Left lung (tissue), 10 donors: ENCODE results near the gene GPR42. TPM values are rescaled to one million over a fixed set of nuclear protein-coding genes. Genes with fewer than 3 reads are reported as not detected.
A peak's percentile ranks its signal among the peaks of the same experiment; 100 is the strongest.

ENCODE experiments used
- ATAC-seq: fragments of 200-7000 bp; cut with Tn5 transposase; one replicate; pipeline ENCODE4 v1.9.1; 2020; ENCODE audit warnings: moderate library complexity
- DNase-seq, 4 donors: peaks; one replicate each; pipeline ENCODE4 v3.0.0-alpha.2; 2013 to 2020
- H3K27ac ChIP-seq, 2 donors: fragments of 200-600 bp; sonication (generic) in 1 of 2; one replicate each; pipeline versions ENCODE4 v1.5.0 to v1.8.0; 2020 to 2021
- H3K27me3 ChIP-seq, 2 donors: fragments of 200-600 bp; sonication (generic) in 1 of 2; one replicate each; pipeline versions ENCODE4 v1.5.0 to v1.8.0; 2020 to 2021
- H3K36me3 ChIP-seq, 2 donors: fragments of 200-600 bp; sonication (generic) in 1 of 2; one replicate each; pipeline versions ENCODE4 v1.5.0 to v1.8.0; 2020 to 2021
- H3K4me1 ChIP-seq, 2 donors: fragments of 200-600 bp; one replicate each; pipeline ENCODE4 v1.8.0; 2021
- H3K4me3 ChIP-seq, 2 donors: fragments of 200-600 bp; sonication (generic) in 1 of 2; one replicate each; pipeline versions ENCODE4 v1.5.0 to v1.8.0; 2020 to 2021; ENCODE audit warnings: mild to moderate bottlenecking in 1 of 2
- H3K9me3 ChIP-seq, 2 donors: fragments of 200-600 bp; sonication (generic) in 1 of 2; one replicate each; pipeline versions ENCODE4 v1.5.0 to v1.8.0; 2020 to 2021
- intact Hi-C, 2 donors: fragments of 100-400 bp; cut with DNase I; formaldehyde crosslinking; loops; one replicate each; pipeline versions ENCODE4 v1.11.2 to v1.14.2; 2022
- polyA plus RNA-seq, 6 donors: library from polyadenylated mRNA; unstranded; fragments of 120-200 nt; gene quantifications; one replicate each; pipeline ENCODE4 v1.2.1, GENCODE V29; 2013; ENCODE audit not compliant: insufficient read length in 6 of 6
- total RNA-seq, 2 donors: library from RNA; stranded (reverse); fragmentation: NEBNext Ultra II Directional; extraction: Animal tissue kit (Norgen Biotek cat#: 25700); gene quantifications; one replicate each; pipeline ENCODE4 v1.2.1, GENCODE V29; 2021
- TF ChIP-seq, protein P1 (sequence below), 2 donors: fragments of 200-600 bp; sonication (generic) in 1 of 2; IDR thresholded peaks; one replicate each; pipeline versions ENCODE4 v1.5.0 to v1.8.0; 2021; ENCODE audit warnings: antibody characterized with exemption in 2 of 2
- donor health status: DM: no; HTN: yes; CAD: no.
- donor health status: DM: no; HTN: no; CAD: no.

GPR42 gene
- total and polyA plus RNA-seq, 8 donors: 0.11 to 0.24 (median 0.14) TPM; not detected in 5

DNA sequence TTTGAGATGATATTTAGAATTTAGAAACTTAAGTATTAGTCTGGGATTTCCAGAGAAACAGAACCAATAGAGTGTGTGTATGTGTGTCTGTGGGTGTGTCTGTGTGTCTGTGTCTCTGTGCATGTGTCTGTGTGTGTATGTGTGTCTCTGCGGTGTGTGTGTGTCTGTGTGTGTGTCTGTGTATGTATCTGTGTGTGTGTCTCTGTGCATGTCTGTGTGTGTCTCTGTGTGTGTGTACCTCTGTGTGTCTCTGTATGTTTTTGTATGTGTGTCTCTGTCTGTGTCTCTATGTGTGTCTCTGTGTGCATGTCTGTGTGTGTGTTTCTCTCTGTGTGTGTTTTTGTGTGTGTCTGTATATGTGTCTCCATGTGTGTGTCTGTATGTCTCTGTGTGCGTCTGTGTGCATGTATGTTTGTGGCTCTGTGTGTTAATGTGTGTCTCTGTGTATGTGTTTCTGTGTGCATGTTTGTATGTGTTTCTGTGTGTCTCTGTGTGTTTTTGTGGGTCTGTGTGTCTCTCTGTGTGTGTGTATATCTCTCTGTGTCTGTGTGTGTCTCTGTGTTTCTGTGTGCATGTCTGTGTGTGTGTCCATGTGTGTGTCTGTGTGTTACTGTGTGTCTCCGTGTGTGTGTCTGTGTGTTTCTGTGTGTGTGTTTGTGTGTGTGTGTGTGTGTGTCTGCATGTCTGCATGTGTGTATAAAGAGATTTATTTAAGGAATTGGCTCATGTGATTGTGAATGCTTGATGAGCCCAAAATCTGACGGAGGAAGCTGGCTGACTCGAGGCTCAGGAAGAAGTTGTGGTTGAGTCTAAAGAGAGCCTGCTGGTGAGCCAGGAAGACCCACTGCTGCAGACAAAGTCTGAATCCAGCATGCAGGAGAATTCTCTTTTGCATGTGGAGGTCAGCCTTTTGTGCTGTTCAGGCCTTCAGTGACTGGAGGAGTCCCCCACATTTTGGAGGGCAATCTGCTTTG is 22.2 kb downstream of the GPR42 start:
- H3K4me1 ChIP-seq: peaks cover 0 to 4% of the 10 kb centered on the region in 2 donors
- intact Hi-C loops: no loop called here
- H3K4me3 ChIP-seq: no peak overlapping the region
- DNase-seq: no peak
- H3K9me3 ChIP-seq: no peaks in the 10 kb centered on the region
- no peak for ATAC-seq
- TF ChIP-seq, protein P1, sequence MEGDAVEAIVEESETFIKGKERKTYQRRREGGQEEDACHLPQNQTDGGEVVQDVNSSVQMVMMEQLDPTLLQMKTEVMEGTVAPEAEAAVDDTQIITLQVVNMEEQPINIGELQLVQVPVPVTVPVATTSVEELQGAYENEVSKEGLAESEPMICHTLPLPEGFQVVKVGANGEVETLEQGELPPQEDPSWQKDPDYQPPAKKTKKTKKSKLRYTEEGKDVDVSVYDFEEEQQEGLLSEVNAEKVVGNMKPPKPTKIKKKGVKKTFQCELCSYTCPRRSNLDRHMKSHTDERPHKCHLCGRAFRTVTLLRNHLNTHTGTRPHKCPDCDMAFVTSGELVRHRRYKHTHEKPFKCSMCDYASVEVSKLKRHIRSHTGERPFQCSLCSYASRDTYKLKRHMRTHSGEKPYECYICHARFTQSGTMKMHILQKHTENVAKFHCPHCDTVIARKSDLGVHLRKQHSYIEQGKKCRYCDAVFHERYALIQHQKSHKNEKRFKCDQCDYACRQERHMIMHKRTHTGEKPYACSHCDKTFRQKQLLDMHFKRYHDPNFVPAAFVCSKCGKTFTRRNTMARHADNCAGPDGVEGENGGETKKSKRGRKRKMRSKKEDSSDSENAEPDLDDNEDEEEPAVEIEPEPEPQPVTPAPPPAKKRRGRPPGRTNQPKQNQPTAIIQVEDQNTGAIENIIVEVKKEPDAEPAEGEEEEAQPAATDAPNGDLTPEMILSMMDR (IDR thresholded peaks at IDR 0.05): no peak
- no peak overlapping the region for H3K27ac ChIP-seq
- no peaks in the 10 kb centered on the region for H3K27me3 ChIP-seq
- no peaks in the 10 kb centered on the region for H3K36me3 ChIP-seq

DNA sequence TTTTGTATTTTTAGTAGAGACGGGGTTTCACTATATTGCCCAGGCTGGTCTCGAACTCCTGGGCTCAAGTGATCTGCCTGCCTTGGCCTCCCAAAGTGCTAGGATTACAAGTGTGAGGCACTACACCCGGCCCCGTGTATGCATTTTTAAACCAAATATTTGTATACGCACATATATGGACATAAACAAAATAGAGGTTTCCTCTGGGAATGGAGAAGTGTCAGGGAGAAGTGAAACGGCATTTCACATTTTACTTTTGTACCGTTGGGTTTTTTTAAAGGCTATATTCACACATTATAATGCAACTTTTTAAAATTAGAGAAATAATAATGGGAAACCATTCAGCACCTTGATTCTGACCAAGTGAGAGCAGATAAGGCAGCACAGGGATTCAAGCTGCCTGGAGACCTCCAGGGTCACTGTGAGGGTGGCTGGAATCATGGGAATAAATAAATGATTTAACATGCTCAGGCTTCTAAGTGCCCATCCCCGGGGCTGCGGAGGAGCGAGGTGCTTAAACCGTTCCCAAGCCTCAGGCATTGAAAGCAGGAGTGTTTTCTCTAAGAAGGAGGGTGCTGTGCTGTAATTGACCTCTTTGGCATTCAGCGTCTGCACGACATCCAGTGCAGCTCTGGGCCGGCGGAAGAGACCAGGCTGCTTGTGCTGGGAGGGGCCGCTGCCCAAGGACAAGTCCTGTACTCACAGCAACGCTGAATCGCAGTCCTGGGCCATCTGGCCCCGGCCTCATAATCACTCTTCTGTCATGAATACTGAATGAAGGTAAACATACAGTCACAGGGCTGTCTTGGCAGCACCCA is 24.7 kb downstream of the GPR42 start:
- Histone ChIP-seq H3K4me1 (peaks cover 0 to 4% of the 10 kb centered on the region in 2 donors), H3K4me3 (no peak overlapping the region), H3K9me3 (no peaks in the 10 kb centered on the region), H3K36me3 (no peaks in the 10 kb centered on the region), H3K27me3 (peaks cover 0 to 6% of the 10 kb centered on the region in 2 donors), H3K27ac (no peak overlapping the region)
- ATAC-seq (peak; percentile 66), DNase-seq (no peak)
- TF ChIP-seq, protein P1 (IDR thresholded peaks at IDR 0.05): no peak
- intact Hi-C loops: no loop called here

DNA sequence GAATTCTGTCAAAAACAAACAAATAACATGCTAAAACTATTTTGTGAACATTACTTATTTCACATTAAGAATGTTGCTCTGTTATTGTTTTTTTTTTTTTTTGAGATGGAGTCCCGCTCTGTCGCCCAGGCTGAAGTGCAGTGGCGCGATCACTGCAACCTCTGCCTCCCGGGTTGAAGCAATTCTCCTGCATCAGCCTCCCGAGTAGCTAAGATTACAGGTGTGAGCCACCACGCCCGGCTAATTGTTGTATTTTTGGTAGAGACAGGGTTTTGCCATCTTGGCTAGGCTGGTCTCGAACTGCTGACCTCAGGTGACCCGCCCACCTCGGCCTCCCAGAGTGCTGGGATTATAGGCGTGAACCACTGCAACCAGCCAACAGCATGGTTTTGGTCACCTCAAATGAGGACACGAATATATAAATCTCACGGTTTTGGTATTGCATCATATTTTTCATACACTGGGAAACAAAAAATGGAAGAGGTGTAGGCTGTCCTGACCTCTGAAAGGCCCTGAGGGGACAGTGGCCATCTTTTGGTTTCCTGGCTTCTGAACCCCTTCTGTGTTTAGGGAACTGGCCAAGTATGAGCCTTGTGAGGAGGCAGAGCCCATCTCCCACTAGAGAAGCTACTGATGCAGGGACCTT is 25.5 kb downstream of the GPR42 start:
- TF ChIP-seq, protein P1 (IDR thresholded peaks at IDR 0.05): no peak
- Histone ChIP-seq H3K27me3 (peaks cover 0 to 6% of the 10 kb centered on the region in 2 donors), H3K4me1 (peaks cover 0 to 4% of the 10 kb centered on the region in 2 donors), H3K9me3 (no peaks in the 10 kb centered on the region), H3K4me3 (no peak overlapping the region), H3K27ac (no peak overlapping the region), H3K36me3 (no peaks in the 10 kb centered on the region)
- ATAC-seq (no peak), DNase-seq (no peak)
- intact Hi-C loops: no loop called here

DNA sequence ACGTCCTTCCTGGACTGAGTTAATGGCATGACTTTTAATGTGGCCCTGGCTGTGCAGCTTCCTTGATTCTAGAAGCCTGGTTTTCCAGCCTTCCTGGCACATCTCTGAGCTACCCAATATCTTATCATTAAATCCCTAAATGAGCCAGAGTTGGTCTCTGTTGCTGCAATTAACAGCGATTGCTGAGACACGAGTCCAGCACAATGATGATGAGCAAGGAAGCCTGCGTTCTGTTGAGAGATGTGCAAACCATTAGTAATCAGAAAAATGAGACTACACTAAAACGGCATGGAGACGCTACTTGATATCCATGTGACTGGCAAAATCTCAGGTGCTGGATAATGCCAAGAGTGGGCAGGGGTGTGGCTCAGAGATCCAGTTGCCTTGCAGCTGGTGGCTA is 26.2 kb downstream of the GPR42 start:
- H3K4me3 ChIP-seq: no peak overlapping the region
- H3K27me3 ChIP-seq: peaks cover 0 to 6% of the 10 kb centered on the region in 2 donors
- peaks cover 0 to 4% of the 10 kb centered on the region in 2 donors for H3K4me1 ChIP-seq
- no peak overlapping the region for H3K27ac ChIP-seq
- DNase-seq (no peak), ATAC-seq (no peak)
- no peaks in the 10 kb centered on the region for H3K9me3 ChIP-seq
- intact Hi-C loops: no loop called here
- H3K36me3 ChIP-seq: no peaks in the 10 kb centered on the region
- TF ChIP-seq, protein P1 (IDR thresholded peaks at IDR 0.05): no peak
